Kidney epithelial cell (primary cell): ENCODE measurements around the gene DGKB. TPM values are rescaled to one million over a fixed set of nuclear protein-coding genes. Genes with fewer than 3 reads are reported as not detected.

Experiments used
- DNase-seq: peaks from one replicate; pipeline ENCODE4 v3.0.0-alpha.2; 2010; ENCODE audit warnings: low read depth
- H3K27me3 ChIP-seq: 2 replicates; pipeline ENCODE4 v1.6.0; 2011; ENCODE audit warnings: low read length; ENCODE audit not compliant: control insufficient read depth, insufficient read depth
- H3K36me3 ChIP-seq: 2 replicates; pipeline ENCODE4 v1.5.1; 2011; ENCODE audit warnings: low read length; ENCODE audit not compliant: control insufficient read depth, insufficient read depth
- H3K4me3 ChIP-seq: 2 replicates; pipeline ENCODE4 v1.5.1; 2011; ENCODE audit warnings: low read depth, mild to moderate bottlenecking, control low read depth, low read length
- CTCF ChIP-seq: IDR thresholded peaks from 2 replicates; pipeline ENCODE4 v1.5.1; 2011; ENCODE audit warnings: mild to moderate bottlenecking, moderate library complexity, low read length, control low read depth, inconsistent platforms; ENCODE audit not compliant: insufficient read depth, poor library complexity, severe bottlenecking
- total RNA-seq: library from RNA; depleted of rRNA; stranded (reverse); fragments of >200 nt; gene quantifications from 2 replicates; pipeline ENCODE4 v1.2.3, GENCODE V29; 2015

Gene DGKB
- total RNA-seq, 1 donor from 2014 or later: not detected

- Histone ChIP-seq H3K36me3 (no peaks in the 10 kb centered on the region), H3K27me3 (no peaks in the 10 kb centered on the region), H3K4me3 (no peak overlapping the region)
- no peak for TF ChIP-seq CTCF
- DNase-seq: no peak
Observed at GRCh38 chr7:14805105-14805719, 97.3 kb downstream of the DGKB start.

GRCh38 chr7:14800664-14801063 lies 101.9 kb downstream of the DGKB start:
- H3K36me3 ChIP-seq: no peaks in the 10 kb centered on the region
- no peak for TF ChIP-seq CTCF
- DNase-seq: no peak
- no peak overlapping the region for H3K4me3 ChIP-seq
- no peaks in the 10 kb centered on the region for H3K27me3 ChIP-seq

- Histone ChIP-seq H3K4me3 (no peak overlapping the region), H3K27me3 (no peaks in the 10 kb centered on the region), H3K36me3 (no peaks in the 10 kb centered on the region)
- no peak for TF ChIP-seq CTCF
- no peak for DNase-seq
Observed at GRCh38 chr7:14793151-14793550, 109.4 kb downstream of the DGKB start.

DNA sequence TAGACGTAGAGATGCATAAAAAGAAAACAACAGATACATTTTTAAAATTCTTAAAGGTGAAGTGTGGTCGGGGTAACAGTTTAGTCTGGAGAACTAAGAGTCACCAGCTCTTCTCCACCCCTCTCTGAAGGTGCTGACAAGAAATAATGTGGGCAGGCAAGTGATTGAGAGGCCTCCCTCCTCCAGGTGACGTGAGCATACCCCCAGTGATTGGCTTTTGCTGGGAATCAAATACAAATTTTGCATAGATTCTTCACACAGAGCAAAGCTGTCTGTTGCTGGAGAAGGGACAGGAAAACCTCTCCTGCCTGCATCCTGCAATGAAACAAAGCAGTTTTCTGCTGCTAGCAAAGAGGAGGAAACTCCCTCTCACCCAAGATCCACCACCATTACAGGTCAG lies 115.0 kb downstream of the DGKB start:
- Histone ChIP-seq H3K4me3 (no peak overlapping the region), H3K36me3 (no peaks in the 10 kb centered on the region), H3K27me3 (no peaks in the 10 kb centered on the region)
- no peak for DNase-seq
- no peak for TF ChIP-seq CTCF

GRCh38 chr7:14786314-14786895 lies 116.1 kb downstream of the DGKB start:
- no peak for TF ChIP-seq CTCF
- no peak for DNase-seq
- Histone ChIP-seq H3K36me3 (no peaks in the 10 kb centered on the region), H3K27me3 (no peaks in the 10 kb centered on the region), H3K4me3 (no peak overlapping the region)

DNA sequence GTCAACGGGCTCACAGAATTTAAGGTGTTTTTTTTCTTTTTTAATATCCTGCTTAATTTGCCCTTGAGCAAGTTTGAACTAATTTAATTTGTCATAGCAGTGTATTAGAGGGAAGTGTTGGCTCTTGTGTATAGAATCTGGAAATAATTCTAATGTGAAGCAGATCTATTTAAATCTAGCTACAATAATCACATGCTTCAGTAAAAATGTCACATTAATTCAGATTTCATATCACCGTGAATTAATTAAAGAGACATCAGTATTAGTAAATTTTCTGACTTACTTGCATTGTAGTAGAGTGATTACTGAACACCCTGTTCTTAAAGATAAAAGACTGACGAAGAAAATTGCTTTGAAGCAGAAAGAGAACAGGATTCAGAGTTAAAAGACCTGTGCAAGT lies 124.7 kb downstream of the DGKB start:
- no peaks in the 10 kb centered on the region for H3K27me3 ChIP-seq
- no peak overlapping the region for H3K4me3 ChIP-seq
- TF ChIP-seq CTCF: no peak
- H3K36me3 ChIP-seq: no peaks in the 10 kb centered on the region
- no peak for DNase-seq
